Epithelial cell of esophagus (primary cell): ENCODE results near the gene UBE2O.

ENCODE experiments used
- DNase-seq: peaks from one replicate; pipeline ENCODE4 v3.0.0; 2010; ENCODE audit warnings: low read depth
- H3K4me3 ChIP-seq: 2 replicates; pipeline ENCODE4 v1.5.1; 2011; ENCODE audit warnings: mild to moderate bottlenecking, low read length, control low read depth
- TF ChIP-seq, protein P1 (sequence below): IDR thresholded peaks from 2 replicates; pipeline ENCODE4 v1.5.1; 2011; ENCODE audit warnings: low read depth, mild to moderate bottlenecking, low read length, control low read depth, inconsistent platforms; ENCODE audit not compliant: insufficient read depth; ENCODE audit errors: missing control alignments

UBE2O gene

DNA sequence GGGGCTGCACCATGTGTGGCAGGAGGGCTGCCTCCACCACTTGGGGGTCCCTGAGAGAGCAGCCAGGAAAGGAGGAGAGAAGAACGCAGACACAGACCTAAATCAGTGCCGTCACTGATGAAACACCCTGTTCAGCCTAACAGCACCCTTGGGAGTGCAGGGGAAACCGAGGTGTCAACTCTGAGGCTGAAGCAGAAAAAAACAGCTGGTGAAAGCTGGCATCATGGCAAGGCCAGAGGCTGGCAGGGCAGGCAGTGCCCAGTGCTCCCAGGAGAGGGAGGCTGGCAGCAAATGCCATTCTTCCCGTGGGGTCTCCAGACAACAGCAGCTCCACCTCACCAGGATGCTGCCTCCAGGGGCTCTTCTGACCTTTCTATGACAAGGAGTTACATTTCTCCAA, 45.4 kb downstream of the UBE2O start:
- no peak for DNase-seq
- no peak overlapping the region for H3K4me3 ChIP-seq
- TF ChIP-seq, protein P1, sequence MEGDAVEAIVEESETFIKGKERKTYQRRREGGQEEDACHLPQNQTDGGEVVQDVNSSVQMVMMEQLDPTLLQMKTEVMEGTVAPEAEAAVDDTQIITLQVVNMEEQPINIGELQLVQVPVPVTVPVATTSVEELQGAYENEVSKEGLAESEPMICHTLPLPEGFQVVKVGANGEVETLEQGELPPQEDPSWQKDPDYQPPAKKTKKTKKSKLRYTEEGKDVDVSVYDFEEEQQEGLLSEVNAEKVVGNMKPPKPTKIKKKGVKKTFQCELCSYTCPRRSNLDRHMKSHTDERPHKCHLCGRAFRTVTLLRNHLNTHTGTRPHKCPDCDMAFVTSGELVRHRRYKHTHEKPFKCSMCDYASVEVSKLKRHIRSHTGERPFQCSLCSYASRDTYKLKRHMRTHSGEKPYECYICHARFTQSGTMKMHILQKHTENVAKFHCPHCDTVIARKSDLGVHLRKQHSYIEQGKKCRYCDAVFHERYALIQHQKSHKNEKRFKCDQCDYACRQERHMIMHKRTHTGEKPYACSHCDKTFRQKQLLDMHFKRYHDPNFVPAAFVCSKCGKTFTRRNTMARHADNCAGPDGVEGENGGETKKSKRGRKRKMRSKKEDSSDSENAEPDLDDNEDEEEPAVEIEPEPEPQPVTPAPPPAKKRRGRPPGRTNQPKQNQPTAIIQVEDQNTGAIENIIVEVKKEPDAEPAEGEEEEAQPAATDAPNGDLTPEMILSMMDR: no peak

DNA sequence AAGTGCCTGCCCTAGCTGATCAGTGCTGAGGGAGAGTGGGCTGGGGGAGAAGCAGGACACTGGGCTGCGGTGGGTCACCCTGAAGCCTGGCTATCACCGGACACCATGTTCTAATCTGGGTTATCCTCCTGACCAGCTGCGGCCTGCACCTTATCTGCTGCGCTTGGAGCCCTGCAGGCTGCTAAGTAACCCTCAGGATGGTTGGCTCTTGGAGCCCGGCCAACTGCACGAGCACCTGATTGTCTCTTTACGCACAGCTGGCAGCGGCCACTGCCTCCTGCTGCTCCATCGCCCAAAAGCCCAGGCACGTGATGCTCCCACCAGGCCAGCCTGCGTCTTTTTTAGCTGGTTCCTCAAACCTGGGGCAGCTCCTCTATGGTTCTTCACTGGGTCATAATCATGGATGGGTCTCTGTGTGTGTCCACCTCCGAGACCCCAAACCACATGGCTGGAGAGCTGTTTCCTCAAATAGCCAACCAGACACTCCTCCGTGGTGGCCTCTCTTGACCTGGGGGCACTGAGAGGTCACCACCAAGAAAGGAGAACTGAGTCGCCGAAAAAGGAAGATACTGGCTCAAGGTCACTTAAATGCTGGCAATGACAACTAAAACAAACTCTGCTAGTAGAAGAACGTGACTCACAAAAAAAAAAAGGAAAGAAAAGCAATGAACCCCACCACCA, 46.8 kb downstream of the UBE2O start:
- TF ChIP-seq, protein P1: no peak
- no peak for DNase-seq

GRCh38 chr17:76405607-76405966, 47.4 kb downstream of the UBE2O start:
- TF ChIP-seq, protein P1: no peak
- H3K4me3 ChIP-seq: no peak overlapping the region
- DNase-seq: no peak

More for the DNA sequence above, 46.8 kb downstream of the UBE2O start:
- H3K4me3 ChIP-seq: no peak overlapping the region

DNA sequence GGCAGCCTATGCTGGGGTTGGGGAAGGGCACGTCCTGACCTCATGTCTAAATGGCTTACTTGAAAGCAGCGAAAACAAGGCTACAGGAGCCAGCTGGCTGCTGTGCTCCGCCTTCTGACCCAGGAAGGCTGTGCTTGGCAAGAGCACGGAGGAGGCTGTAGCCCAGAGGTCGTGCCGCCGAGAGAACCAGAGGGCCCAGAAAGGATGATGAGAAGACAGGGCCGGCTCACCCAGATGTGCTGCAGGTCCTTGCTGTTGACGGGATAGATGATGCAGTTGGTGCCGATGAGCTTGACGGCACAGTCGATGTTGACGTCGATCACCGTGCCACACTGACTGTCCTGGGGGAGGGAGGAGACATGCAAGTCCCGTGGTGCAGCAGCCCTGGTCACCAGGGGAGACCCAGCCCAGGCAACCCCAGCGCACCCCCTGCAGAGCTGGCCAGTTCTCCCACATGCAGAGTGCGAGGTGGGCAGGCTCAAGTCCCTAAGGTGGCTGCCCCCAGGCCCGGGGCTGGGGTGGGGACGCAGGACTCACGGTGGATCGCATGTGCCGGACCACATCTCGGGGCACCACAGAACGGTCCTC, 47.9 kb downstream of the UBE2O start:
- DNase-seq: no peak
- H3K4me3 ChIP-seq: no peak overlapping the region
- TF ChIP-seq, protein P1: no peak

GRCh38 chr17:76404256-76404655, 48.7 kb downstream of the UBE2O start:
- no peak for DNase-seq
- TF ChIP-seq, protein P1: no peak
- H3K4me3 ChIP-seq: no peak overlapping the region

GRCh38 chr17:76402711-76403110, 50.2 kb downstream of the UBE2O start:
- TF ChIP-seq, protein P1: no peak
- H3K4me3 ChIP-seq: no peak overlapping the region
- DNase-seq: no peak
